ENCODE data around the gene FXR2. TPM values are rescaled to one million over a fixed set of nuclear protein-coding genes. Genes with fewer than 3 reads are reported as not detected.
"Not testable (repeated sequence)": the region's sequence is repeated elsewhere in the genome, so short reads cannot be mapped to it uniquely, and the experiment has no call there.

FXR2 gene
- polyA plus RNA-seq, 2 donors: 14.7 to 19.0 TPM

DNA sequence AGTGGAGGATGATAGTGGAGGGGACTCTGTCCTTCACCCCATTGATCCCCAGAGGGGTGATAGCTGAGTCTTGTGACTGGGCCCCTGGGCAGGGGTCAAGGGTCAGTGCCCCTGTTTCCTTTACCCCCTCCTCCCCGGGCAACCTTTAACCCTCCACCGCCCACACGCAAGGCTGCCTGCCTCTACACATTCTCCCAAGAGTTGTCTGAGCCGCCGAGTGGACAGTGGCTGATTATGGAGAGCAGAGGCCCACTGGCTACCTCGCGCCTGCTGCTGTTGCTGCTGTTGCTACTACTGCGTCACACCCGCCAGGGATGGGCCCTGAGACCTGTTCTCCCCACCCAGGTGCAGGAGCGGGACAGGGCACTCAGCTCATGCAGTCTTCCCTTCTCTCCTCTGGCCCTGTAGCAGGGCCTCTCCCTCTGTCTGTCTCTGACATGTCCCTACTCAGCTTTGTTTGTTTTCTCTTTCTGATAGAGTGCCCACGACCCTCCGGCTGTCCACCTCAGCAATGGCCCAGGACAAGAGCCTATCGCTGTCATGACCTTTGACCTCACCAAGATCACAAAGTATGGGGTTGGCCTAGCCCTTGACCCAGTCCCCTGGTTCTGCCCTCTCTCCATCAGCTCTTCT is 15.4 kb upstream of the FXR2 start, which contains the start of gene SHBG:
Gene SHBG (plus strand): TSS at position 197 of the 633 bp plus-strand sequence. CDS start 38 bp downstream, at position 235.
- H3K27me3 ChIP-seq (ENCODE audit: control insufficient read depth in 1 of 2, insufficient read depth in 2 of 2, low read length in 2 of 2): no peaks in the 10 kb centered on the region
- H3K4me3 ChIP-seq (ENCODE audit: low read depth in 1 of 2, low read length in 2 of 2): no peak within 1 kb of the TSS
- H3K27ac ChIP-seq (ENCODE audit: low read depth in 2 of 2, low read length in 1 of 2): no peak within 1 kb of the TSS
- no peaks in the 10 kb centered on the region for H3K9me3 ChIP-seq (ENCODE audit: control insufficient read depth in 2 of 2, insufficient read depth in 1 of 2, low read depth in 1 of 2, low read length in 1 of 2)
- H3K36me3 ChIP-seq (ENCODE audit: control insufficient read depth in 2 of 2, insufficient read depth in 2 of 2, low read length in 1 of 2): no peaks in the 10 kb centered on the region
- WGBS, 2 donors: 69 to 74% methylated on average over 13 of the region's 13 CpGs
- peaks cover 3 to 4% of the 10 kb centered on the region in 2 donors for H3K4me1 ChIP-seq (ENCODE audit: control insufficient read depth in 2 of 2, insufficient read depth in 2 of 2, low read length in 1 of 2)

DNA sequence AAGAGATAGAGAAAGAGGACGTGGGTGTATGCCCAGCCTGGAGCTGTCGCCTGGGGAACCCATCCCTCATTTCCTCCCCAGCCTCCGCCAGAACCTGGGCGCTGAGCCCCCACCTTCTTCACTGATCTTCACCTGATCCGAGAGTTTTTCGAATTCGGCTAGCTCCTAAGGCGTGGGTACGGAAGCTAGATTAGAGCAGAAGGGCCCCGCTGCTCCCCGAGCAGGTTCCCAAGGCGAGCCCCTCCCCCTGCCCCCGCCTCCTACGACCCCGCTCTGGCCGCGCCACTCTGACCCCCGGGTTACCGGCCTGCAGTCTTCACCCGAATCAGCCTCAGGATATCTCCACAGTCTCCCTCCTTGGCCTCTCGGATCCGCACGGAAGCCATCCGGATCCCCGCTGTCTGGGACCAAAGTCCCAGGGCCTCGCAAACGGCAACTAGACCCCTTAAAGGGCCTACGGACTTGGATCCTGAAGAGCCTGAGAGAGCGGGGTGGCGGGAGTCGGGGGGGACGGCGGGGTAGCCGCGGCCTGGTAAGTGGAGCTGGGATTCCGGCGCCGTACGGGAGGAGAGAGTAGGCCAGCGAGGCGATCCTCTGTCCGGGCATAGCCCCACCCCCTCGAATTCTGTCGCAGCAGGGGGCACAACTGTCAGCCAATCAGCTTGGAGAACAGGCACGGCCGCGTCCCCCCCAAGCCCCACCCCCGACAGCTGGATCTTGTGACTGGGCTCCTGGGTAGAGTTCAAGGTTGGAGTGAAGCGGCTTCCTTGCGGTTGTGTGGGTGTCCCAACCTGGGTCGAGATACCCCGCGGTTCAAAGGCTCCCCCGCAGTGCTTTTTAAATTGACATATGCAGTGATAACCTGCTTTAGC is 12.8 kb upstream of the FXR2 start, which contains the start of gene SAT2:
Gene SAT2 (minus strand): TSS at position 572 of the 872 bp plus-strand sequence. CDS start 186 bp downstream, at position 386.
- Histone ChIP-seq H3K9me3 (ENCODE audit: control insufficient read depth in 2 of 2, insufficient read depth in 1 of 2, low read depth in 1 of 2, low read length in 1 of 2) (no peaks in the 10 kb centered on the region), H3K4me1 (ENCODE audit: control insufficient read depth in 2 of 2, insufficient read depth in 2 of 2, low read length in 1 of 2) (peaks cover 3 to 4% of the 10 kb centered on the region in 2 donors), H3K27me3 (ENCODE audit: control insufficient read depth in 1 of 2, insufficient read depth in 2 of 2, low read length in 2 of 2) (no peaks in the 10 kb centered on the region), H3K36me3 (ENCODE audit: control insufficient read depth in 2 of 2, insufficient read depth in 2 of 2, low read length in 1 of 2) (no peaks in the 10 kb centered on the region), H3K27ac (ENCODE audit: low read depth in 2 of 2, low read length in 1 of 2) (peak within 1 kb of the TSS; percentile 68 to 86), H3K4me3 (ENCODE audit: low read depth in 1 of 2, low read length in 2 of 2) (peak within 1 kb of the TSS; percentile 63 to 71)
- 1% methylated on average over 49 to 54 of the region's 54 CpGs for WGBS, 2 donors

DNA sequence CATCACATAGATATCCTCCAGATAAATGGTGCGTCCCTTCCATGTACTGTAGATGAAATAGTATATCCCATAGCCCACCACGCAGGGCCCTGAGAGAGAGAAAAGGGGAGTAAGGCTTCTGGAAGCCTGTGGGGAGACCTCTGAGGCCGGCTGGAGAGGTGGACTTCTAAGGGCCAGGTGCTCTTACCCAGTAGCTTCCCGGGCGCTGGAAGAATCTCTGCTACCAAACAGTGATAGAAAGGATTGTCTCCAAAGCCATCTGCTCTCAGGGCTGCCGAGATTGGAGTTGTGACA is 12.2 kb upstream of the FXR2 start:
- no peaks in the 10 kb centered on the region for H3K27me3 ChIP-seq (ENCODE audit: control insufficient read depth in 1 of 2, insufficient read depth in 2 of 2, low read length in 2 of 2)
- WGBS, 2 donors: 16 to 22% methylated on average over 6 of the region's 6 CpGs
- peak overlapping the region; percentile 63 to 71 for H3K4me3 ChIP-seq (ENCODE audit: low read depth in 1 of 2, low read length in 2 of 2)
- peaks cover 3 to 4% of the 10 kb centered on the region in 2 donors for H3K4me1 ChIP-seq (ENCODE audit: control insufficient read depth in 2 of 2, insufficient read depth in 2 of 2, low read length in 1 of 2)
- H3K27ac ChIP-seq (ENCODE audit: low read depth in 2 of 2, low read length in 1 of 2): peak overlapping the region; percentile 68 to 86
- H3K9me3 ChIP-seq (ENCODE audit: control insufficient read depth in 2 of 2, insufficient read depth in 1 of 2, low read depth in 1 of 2, low read length in 1 of 2): no peaks in the 10 kb centered on the region
- no peaks in the 10 kb centered on the region for H3K36me3 ChIP-seq (ENCODE audit: control insufficient read depth in 2 of 2, insufficient read depth in 2 of 2, low read length in 1 of 2)

DNA sequence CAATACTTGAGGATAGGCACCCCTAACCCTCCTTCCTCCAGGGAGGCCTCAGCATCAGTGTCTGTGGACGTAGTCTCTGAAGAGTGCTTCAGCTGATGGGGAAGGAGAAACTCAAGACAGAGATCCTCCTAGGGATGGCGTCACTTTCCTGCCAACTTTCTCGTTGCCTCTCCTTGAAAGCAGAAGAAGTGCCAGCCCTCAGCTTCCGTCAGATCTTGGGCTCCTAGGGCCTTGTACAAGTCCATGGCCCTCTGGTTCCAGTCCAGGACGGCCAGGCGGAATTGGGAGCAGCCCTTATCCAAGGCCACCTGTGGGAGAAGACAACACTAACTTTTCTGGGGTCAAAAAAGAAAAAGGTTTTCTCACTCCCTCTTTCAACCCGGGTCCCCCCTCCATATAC is 11.6 kb upstream of the FXR2 start:
- Histone ChIP-seq H3K4me3 (ENCODE audit: low read depth in 1 of 2, low read length in 2 of 2) (no peak overlapping the region), H3K27ac (ENCODE audit: low read depth in 2 of 2, low read length in 1 of 2) (no peak overlapping the region), H3K4me1 (ENCODE audit: control insufficient read depth in 2 of 2, insufficient read depth in 2 of 2, low read length in 1 of 2) (peaks cover 3 to 4% of the 10 kb centered on the region in 2 donors), H3K27me3 (ENCODE audit: control insufficient read depth in 1 of 2, insufficient read depth in 2 of 2, low read length in 2 of 2) (no peaks in the 10 kb centered on the region), H3K36me3 (ENCODE audit: control insufficient read depth in 2 of 2, insufficient read depth in 2 of 2, low read length in 1 of 2) (no peaks in the 10 kb centered on the region), H3K9me3 (ENCODE audit: control insufficient read depth in 2 of 2, insufficient read depth in 1 of 2, low read depth in 1 of 2, low read length in 1 of 2) (no peaks in the 10 kb centered on the region)
- 72 to 81% methylated on average over 7 of the region's 7 CpGs for WGBS, 2 donors

DNA sequence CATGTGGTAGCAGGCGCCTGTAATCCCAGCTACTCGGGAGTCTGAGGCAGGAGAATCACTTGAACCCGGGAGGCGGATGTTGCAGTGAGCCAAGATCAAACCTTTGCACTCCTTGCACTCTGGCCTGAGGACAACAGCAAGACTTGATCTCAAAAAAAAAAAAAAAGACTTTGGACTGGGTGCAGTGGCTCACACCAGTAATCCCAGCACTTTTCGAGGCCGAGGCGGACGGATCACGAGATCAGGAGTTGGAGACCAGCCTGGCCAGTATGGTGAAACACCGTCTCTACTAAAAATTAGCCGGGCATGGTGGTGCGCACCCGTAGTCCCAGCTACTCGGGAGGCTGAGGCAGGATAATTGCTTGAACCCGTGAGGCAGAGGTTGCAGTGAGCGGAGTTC is 11.1 kb upstream of the FXR2 start:
- H3K27me3 ChIP-seq (ENCODE audit: control insufficient read depth in 1 of 2, insufficient read depth in 2 of 2, low read length in 2 of 2); H3K9me3 ChIP-seq (ENCODE audit: control insufficient read depth in 2 of 2, insufficient read depth in 1 of 2, low read depth in 1 of 2, low read length in 1 of 2); H3K4me3 ChIP-seq (ENCODE audit: low read depth in 1 of 2, low read length in 2 of 2); H3K4me1 ChIP-seq (ENCODE audit: control insufficient read depth in 2 of 2, insufficient read depth in 2 of 2, low read length in 1 of 2); H3K36me3 ChIP-seq (ENCODE audit: control insufficient read depth in 2 of 2, insufficient read depth in 2 of 2, low read length in 1 of 2); H3K27ac ChIP-seq (ENCODE audit: low read depth in 2 of 2, low read length in 1 of 2): not testable (repeated sequence)
- WGBS, 2 donors: 92 to 97% methylated on average over 16 of the region's 16 CpGs

DNA sequence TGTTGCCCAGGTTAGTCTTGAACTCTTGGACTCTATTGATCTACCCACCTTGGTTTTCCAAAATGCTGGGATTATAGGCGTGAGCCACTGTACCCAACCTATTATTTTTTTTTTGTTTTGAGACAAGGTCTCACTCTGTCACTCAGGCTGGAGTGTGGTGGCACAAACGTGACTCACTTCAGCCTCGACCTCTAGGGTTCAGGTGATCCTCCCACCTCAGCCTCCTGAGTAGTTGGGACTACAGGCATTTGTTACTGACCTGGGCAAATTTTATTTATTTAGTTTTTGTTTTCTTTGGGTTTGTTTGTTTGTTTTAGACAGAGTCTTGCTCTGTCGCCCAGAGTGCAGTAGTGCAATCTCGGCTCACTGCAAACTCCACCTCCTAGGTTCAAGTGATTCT is 9.0 kb upstream of the FXR2 start:
- Histone ChIP-seq H3K9me3 (ENCODE audit: control insufficient read depth in 2 of 2, insufficient read depth in 1 of 2, low read depth in 1 of 2, low read length in 1 of 2) (no peaks in the 10 kb centered on the region), H3K36me3 (ENCODE audit: control insufficient read depth in 2 of 2, insufficient read depth in 2 of 2, low read length in 1 of 2) (no peaks in the 10 kb centered on the region), H3K4me3 (ENCODE audit: low read depth in 1 of 2, low read length in 2 of 2) (no peak overlapping the region), H3K27me3 (ENCODE audit: control insufficient read depth in 1 of 2, insufficient read depth in 2 of 2, low read length in 2 of 2) (no peaks in the 10 kb centered on the region), H3K27ac (ENCODE audit: low read depth in 2 of 2, low read length in 1 of 2) (no peak overlapping the region), H3K4me1 (ENCODE audit: control insufficient read depth in 2 of 2, insufficient read depth in 2 of 2, low read length in 1 of 2) (peaks cover 3 to 4% of the 10 kb centered on the region in 2 donors)
- WGBS, 2 donors: 80 to 85% methylated on average over 5 of the region's 5 CpGs

DNA sequence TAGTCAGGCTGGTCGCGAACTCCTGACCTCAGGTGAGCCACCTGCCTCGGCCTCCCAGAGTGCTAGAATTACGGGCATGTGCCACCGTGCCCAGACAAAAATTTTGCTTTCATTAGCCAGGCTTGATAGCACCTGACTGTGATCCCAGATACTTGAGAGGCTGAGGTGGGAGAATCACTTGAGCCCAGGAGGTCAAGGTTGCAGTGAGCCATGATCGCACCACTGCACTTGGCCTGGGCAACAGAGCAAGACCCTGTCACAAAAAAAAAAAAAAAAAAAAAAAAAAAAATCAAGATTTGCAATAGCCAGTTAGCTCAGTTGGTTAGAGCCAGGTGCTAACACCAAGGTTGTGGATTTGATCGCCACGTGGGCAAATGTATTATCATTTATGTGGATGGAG is 6.1 kb upstream of the FXR2 start:
- H3K36me3 ChIP-seq (ENCODE audit: control insufficient read depth in 2 of 2, insufficient read depth in 2 of 2, low read length in 1 of 2): no peaks in the 10 kb centered on the region
- 80 to 81% methylated on average over 8 of the region's 8 CpGs for WGBS, 2 donors
- no peaks in the 10 kb centered on the region for H3K4me1 ChIP-seq (ENCODE audit: control insufficient read depth in 2 of 2, insufficient read depth in 2 of 2, low read length in 1 of 2)
- H3K4me3 ChIP-seq (ENCODE audit: low read depth in 1 of 2, low read length in 2 of 2): no peak overlapping the region
- no peak overlapping the region for H3K27ac ChIP-seq (ENCODE audit: low read depth in 2 of 2, low read length in 1 of 2)
- no peaks in the 10 kb centered on the region for H3K27me3 ChIP-seq (ENCODE audit: control insufficient read depth in 1 of 2, insufficient read depth in 2 of 2, low read length in 2 of 2)
- no peaks in the 10 kb centered on the region for H3K9me3 ChIP-seq (ENCODE audit: control insufficient read depth in 2 of 2, insufficient read depth in 1 of 2, low read depth in 1 of 2, low read length in 1 of 2)

DNA sequence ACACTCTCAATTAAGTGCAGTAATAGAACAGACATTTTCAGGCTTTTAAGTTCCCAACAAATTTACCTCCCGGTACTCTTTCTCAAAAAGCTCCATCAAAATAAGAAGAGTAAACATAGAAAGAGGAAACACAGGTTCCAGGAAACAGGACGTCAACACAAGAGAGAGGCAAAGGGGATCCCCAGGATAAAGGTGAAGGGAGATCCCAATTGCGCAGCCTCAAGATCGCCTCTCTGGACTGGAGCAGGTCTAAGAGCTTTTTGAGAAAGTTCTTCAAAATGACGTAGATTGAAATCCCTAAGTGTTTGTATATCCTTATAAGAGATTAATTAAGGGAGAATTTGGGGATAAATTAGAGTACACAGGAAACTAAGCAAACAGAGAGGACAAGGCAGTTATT is 3.9 kb upstream of the FXR2 start:
- Histone ChIP-seq H3K36me3 (ENCODE audit: control insufficient read depth in 2 of 2, insufficient read depth in 2 of 2, low read length in 1 of 2) (no peaks in the 10 kb centered on the region), H3K27me3 (ENCODE audit: control insufficient read depth in 1 of 2, insufficient read depth in 2 of 2, low read length in 2 of 2) (no peaks in the 10 kb centered on the region), H3K4me1 (ENCODE audit: control insufficient read depth in 2 of 2, insufficient read depth in 2 of 2, low read length in 1 of 2) (no peaks in the 10 kb centered on the region), H3K27ac (ENCODE audit: low read depth in 2 of 2, low read length in 1 of 2) (no peak overlapping the region), H3K9me3 (ENCODE audit: control insufficient read depth in 2 of 2, insufficient read depth in 1 of 2, low read depth in 1 of 2, low read length in 1 of 2) (no peaks in the 10 kb centered on the region), H3K4me3 (ENCODE audit: low read depth in 1 of 2, low read length in 2 of 2) (no peak overlapping the region)
- 73 to 75% methylated on average over 5 of the region's 5 CpGs for WGBS, 2 donors

DNA sequence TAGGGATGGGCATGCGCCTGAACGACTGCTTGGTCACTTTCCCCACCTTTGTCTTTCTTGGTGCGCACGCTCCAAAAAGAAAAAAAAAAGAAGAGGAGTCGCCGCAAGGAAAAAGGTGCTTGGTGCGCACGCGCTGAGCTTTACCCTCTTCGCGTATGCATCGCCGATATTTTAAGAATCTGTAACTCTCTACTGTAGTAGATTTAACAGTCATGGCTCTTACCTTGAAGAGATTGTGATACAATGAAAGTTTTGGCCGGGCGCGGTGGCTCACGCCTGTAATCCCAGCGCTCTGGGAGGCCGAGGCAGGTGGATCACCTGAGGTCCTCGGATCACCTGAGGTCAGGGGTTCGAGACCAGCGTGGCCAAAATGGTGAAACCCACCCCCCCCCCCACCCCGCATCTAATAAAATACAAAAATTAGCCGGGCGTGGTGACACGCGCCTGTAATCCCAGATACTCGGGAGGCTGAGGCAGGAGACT is 609 bp upstream of the FXR2 start:
- Histone ChIP-seq H3K4me3 (ENCODE audit: low read depth in 1 of 2, low read length in 2 of 2) (peak overlapping the region; percentile 14 to 22), H3K27me3 (ENCODE audit: control insufficient read depth in 1 of 2, insufficient read depth in 2 of 2, low read length in 2 of 2) (no peaks in the 10 kb centered on the region), H3K27ac (ENCODE audit: low read depth in 2 of 2, low read length in 1 of 2) (peak overlapping the region; percentile 85 to 87), H3K4me1 (ENCODE audit: control insufficient read depth in 2 of 2, insufficient read depth in 2 of 2, low read length in 1 of 2) (no peaks in the 10 kb centered on the region), H3K9me3 (ENCODE audit: control insufficient read depth in 2 of 2, insufficient read depth in 1 of 2, low read depth in 1 of 2, low read length in 1 of 2) (no peaks in the 10 kb centered on the region), H3K36me3 (ENCODE audit: control insufficient read depth in 2 of 2, insufficient read depth in 2 of 2, low read length in 1 of 2) (peaks cover 0 to 2% of the 10 kb centered on the region in 2 donors)
- WGBS, 2 donors: 5% methylated on average over 28 of the region's 28 CpGs

Measured in esophagus (tissue), 2 donors.